PC-3 (cell line): ENCODE results near the gene ABCC2. TPM values are rescaled to one million over a fixed set of nuclear protein-coding genes. Genes with fewer than 3 reads are reported as not detected.

ENCODE experiments used
- ATAC-seq: fragments of 200-7000 bp; cut with Tn5 transposase; 2 replicates; pipeline ENCODE4 v1.9.1; 2020; ENCODE audit warnings: mild to moderate bottlenecking, moderate library complexity
- BruUV-seq: library from RNA; stranded (reverse); fragments of 400-500 nt; replicated peaks from 2 replicates; lab custom pipeline; 2021; lab: Mats Ljungman, UMichigan
- CTCF ChIA-PET: fragments of 300-600 bp; sonication (Branson Sonifier 250); formaldehyde crosslinking; loops from one replicate; lab custom pipeline; 2022; ENCODE audit warnings: antibody characterized with exemption; lab: Charles Lee
- POLR2A ChIA-PET: fragments of 300-600 bp; sonication (Branson Sonifier 250); formaldehyde crosslinking; loops from one replicate; lab custom pipeline; 2022; ENCODE audit warnings: antibody characterized with exemption; ENCODE audit not compliant: unreplicated experiment; lab: Charles Lee
- DNase-seq: peaks from one replicate; pipeline ENCODE4 v3.0.0-alpha.2; 2015
- H2AFZ ChIP-seq: fragments of 300-600 bp; sonication (generic); 2 replicates; pipeline ENCODE4 v1.6.0; 2016; ENCODE audit warnings: antibody characterized with exemption, low read length
- H3F3A ChIP-seq: fragments of 300-600 bp; sonication (generic); one replicate; pipeline ENCODE4 v1.6.0; 2017; ENCODE audit warnings: antibody characterized with exemption, low read length, control low read depth, mild to moderate bottlenecking; ENCODE audit not compliant: unreplicated experiment
- H3K27ac ChIP-seq: fragments of 300-600 bp; sonication (generic); 2 replicates; pipeline ENCODE4 v1.5.1; 2016; ENCODE audit warnings: mild to moderate bottlenecking, low read length
- H3K27me3 ChIP-seq: fragments of 300-600 bp; sonication (generic); 2 replicates; pipeline ENCODE4 v1.6.1; 2016; ENCODE audit warnings: low read length, mixed read lengths
- H3K36me3 ChIP-seq: fragments of 300-600 bp; sonication (generic); 2 replicates; pipeline ENCODE4 v1.6.1; 2016; ENCODE audit warnings: low read depth, mixed run types, low read length, mixed read lengths
- H3K4me1 ChIP-seq: fragments of 300-600 bp; sonication (generic); 2 replicates; pipeline ENCODE4 v1.5.1; 2016; ENCODE audit warnings: low read length; ENCODE audit not compliant: insufficient read depth
- H3K4me2 ChIP-seq: fragments of 300-600 bp; sonication (generic); 2 replicates; pipeline ENCODE4 v1.6.0; 2016; ENCODE audit warnings: low read length
- H3K4me3 ChIP-seq: fragments of 300-600 bp; sonication (generic); 2 replicates; pipeline ENCODE4 v1.5.1; 2016; ENCODE audit warnings: mild to moderate bottlenecking, low read length, mixed read lengths
- H3K79me2 ChIP-seq: fragments of 300-600 bp; sonication (generic); 2 replicates; pipeline ENCODE4 v1.6.1; 2017; ENCODE audit warnings: low read length, mixed read lengths
- H3K9ac ChIP-seq: fragments of 300-600 bp; sonication (generic); 2 replicates; pipeline ENCODE4 v1.6.0; 2016; ENCODE audit warnings: mild to moderate bottlenecking, low read length
- H3K9me2 ChIP-seq: fragments of 300-600 bp; sonication (generic); replicated peaks from 2 replicates; pipeline ENCODE4 v1.6.1; 2016; ENCODE audit warnings: mixed run types, low read length, mixed read lengths
- H3K9me3 ChIP-seq: fragments of 300-600 bp; sonication (generic); 2 replicates; pipeline ENCODE4 v1.6.1; 2016; ENCODE audit warnings: low read length, mixed read lengths
- H4K20me1 ChIP-seq: fragments of 300-600 bp; sonication (generic); 2 replicates; pipeline ENCODE4 v1.6.1; 2016; ENCODE audit warnings: low read length, mixed read lengths
- EZH2 ChIP-seq: fragments of 300-600 bp; sonication (generic); IDR thresholded peaks from one replicate; pipeline ENCODE4 v1.6.1; 2017; ENCODE audit warnings: antibody characterized with exemption, mild to moderate bottlenecking, low read length; ENCODE audit not compliant: unreplicated experiment
- EZH2phosphoT487 ChIP-seq: fragments of 300-600 bp; sonication (generic); IDR thresholded peaks from 2 replicates; pipeline ENCODE4 v1.6.1; 2018; ENCODE audit warnings: mild to moderate bottlenecking, antibody characterized with exemption, low read length, borderline replicate concordance
- intact Hi-C: fragments of 100-400 bp; cut with micrococcal nuclease; formaldehyde crosslinking; loops from 2 replicates; pipeline ENCODE4 v1.9.0; 2023
- total RNA-seq: library from RNA; depleted of rRNA; stranded (reverse); fragments of >200 nt; gene quantifications from 2 replicates; pipeline ENCODE4 v1.2.3, GENCODE V29; 2014
- TF ChIP-seq, protein P1 (sequence below): fragments of 300-600 bp; sonication (generic); conservative IDR thresholded peaks from 2 replicates; pipeline ENCODE4 v1.5.1; 2017; ENCODE audit warnings: antibody characterized with exemption, low read depth, mild to moderate bottlenecking, low read length

Gene ABCC2
- total RNA-seq, 1 experiment from 2014 or later: 2.4 TPM

DNA sequence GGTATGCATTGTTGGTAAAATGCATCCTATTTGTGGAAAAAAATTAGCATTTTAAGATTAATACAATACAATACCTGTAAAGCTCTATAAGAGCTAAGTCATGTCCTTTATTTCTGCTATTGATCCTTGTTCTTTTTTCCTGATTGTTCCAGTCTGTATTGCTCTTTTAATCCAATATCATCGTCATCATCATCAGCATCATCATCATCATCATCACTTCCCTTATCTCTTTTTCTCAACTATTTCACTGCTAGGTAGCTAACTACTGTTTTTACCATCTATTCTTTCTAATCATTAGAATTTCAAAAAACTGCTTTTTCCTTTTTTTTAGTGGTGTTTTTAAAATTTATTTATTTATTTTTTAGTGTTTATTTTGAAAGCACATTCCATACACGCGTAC, 71.2 kb downstream of the ABCC2 start:
- Histone ChIP-seq H3K4me1 (no peaks in the 10 kb centered on the region), H3K36me3 (no peaks in the 10 kb centered on the region), H3K9ac (no peak overlapping the region), H3K27me3 (no peaks in the 10 kb centered on the region), H2AFZ (no peak overlapping the region), H4K20me1 (no peaks in the 10 kb centered on the region), H3K4me3 (no peak overlapping the region), H3K79me2 (no peaks in the 10 kb centered on the region), H3F3A (no peaks in the 10 kb centered on the region), H3K9me3 (no peaks in the 10 kb centered on the region), H3K9me2 (no peaks in the 10 kb centered on the region), H3K27ac (no peak overlapping the region), H3K4me2 (no peak overlapping the region)
- ChIA-PET CTCF (no interaction called here), POLR2A (no interaction called here)
- intact Hi-C loops: no loop called here
- DNase-seq (no peak), ATAC-seq (no peak)
- TF ChIP-seq EZH2: no peak
- no peak for TF ChIP-seq EZH2phosphoT487
- BruUV-seq: no TSS peak

DNA sequence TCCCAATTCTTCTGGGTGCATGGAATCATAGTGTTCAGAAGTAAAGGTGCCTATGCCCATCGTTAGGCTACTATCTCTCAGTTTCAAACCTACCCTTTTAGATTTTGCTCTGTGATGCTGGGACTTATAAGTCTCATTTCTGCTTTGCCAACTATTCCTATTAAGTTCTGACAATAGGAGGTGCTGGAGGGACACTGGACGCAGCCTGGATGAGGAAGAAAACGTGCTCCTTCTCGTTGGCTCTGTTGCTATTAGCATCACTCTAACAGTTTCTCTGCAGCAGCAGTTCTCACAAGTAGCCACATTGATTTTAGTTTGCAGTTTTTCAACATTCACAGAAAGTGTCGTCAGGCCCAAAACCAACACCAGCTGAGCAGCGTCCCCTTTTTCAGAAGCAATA, 72.4 kb downstream of the ABCC2 start:
- no peaks in the 10 kb centered on the region for H3K4me1 ChIP-seq
- no peaks in the 10 kb centered on the region for H3K27me3 ChIP-seq
- H3K4me2 ChIP-seq: no peak overlapping the region
- no peak overlapping the region for H3K4me3 ChIP-seq
- no peak overlapping the region for H3K27ac ChIP-seq
- no peaks in the 10 kb centered on the region for H3K79me2 ChIP-seq
- POLR2A ChIA-PET: no interaction called here
- no peaks in the 10 kb centered on the region for H3K9me3 ChIP-seq
- H4K20me1 ChIP-seq: no peaks in the 10 kb centered on the region
- CTCF ChIA-PET: no interaction called here
- TF ChIP-seq EZH2phosphoT487: no peak
- TF ChIP-seq, protein P1, sequence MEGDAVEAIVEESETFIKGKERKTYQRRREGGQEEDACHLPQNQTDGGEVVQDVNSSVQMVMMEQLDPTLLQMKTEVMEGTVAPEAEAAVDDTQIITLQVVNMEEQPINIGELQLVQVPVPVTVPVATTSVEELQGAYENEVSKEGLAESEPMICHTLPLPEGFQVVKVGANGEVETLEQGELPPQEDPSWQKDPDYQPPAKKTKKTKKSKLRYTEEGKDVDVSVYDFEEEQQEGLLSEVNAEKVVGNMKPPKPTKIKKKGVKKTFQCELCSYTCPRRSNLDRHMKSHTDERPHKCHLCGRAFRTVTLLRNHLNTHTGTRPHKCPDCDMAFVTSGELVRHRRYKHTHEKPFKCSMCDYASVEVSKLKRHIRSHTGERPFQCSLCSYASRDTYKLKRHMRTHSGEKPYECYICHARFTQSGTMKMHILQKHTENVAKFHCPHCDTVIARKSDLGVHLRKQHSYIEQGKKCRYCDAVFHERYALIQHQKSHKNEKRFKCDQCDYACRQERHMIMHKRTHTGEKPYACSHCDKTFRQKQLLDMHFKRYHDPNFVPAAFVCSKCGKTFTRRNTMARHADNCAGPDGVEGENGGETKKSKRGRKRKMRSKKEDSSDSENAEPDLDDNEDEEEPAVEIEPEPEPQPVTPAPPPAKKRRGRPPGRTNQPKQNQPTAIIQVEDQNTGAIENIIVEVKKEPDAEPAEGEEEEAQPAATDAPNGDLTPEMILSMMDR: peak; percentile 60
- no peaks in the 10 kb centered on the region for H3K9me2 ChIP-seq
- intact Hi-C loops: no loop called here
- H3K36me3 ChIP-seq: no peaks in the 10 kb centered on the region
- H2AFZ ChIP-seq: no peak overlapping the region
- DNase-seq: peak; percentile 62
- ATAC-seq: 0 out of 2 replicates have a peak, but pooled peaks have one; percentile 31
- BruUV-seq: no TSS peak
- H3F3A ChIP-seq: no peaks in the 10 kb centered on the region
- H3K9ac ChIP-seq: no peak overlapping the region

DNA sequence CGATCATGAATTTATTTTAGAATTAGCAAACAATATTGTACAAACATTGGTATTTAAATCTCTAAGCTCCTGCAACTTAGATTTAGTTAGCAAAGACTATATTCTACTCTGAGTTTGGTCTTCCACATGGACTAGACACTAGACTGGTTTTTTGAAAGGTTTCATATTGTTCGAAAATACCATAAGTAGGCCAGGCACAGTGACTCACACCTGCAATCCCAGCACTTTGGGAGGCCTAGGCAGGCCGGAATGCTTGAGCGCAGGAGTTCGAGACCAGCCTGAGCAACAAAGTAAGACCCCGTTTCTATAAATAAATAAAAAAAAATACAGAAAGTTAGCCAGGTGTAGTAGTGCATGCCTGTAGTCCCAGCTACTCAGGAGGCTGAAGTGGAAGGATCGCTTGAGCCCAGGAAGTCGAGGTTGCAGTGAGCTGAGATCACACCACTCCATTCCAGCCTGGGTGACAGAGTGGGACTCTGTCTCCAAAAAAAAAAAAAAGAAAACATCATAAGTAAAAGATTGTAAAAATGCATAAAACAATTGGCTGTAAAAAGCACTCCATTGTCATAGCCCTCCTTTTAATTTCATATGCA, 73.1 kb downstream of the ABCC2 start:
- Histone ChIP-seq H4K20me1 (no peaks in the 10 kb centered on the region), H3K9me3 (no peaks in the 10 kb centered on the region), H3K79me2 (no peaks in the 10 kb centered on the region), H3K27me3 (no peaks in the 10 kb centered on the region), H3K4me1 (no peaks in the 10 kb centered on the region), H3K27ac (no peak overlapping the region), H2AFZ (no peak overlapping the region), H3K9ac (no peak overlapping the region), H3K4me2 (no peak overlapping the region), H3K36me3 (no peaks in the 10 kb centered on the region), H3F3A (no peaks in the 10 kb centered on the region), H3K9me2 (no peaks in the 10 kb centered on the region), H3K4me3 (no peak overlapping the region)
- BruUV-seq: no TSS peak
- CTCF ChIA-PET: interaction anchor here (1.1 kb wide), 1 partner anchor 111 kb away, joined by 7 read pairs; no protein-coding TSS in a partner anchor
- TF ChIP-seq EZH2phosphoT487: no peak
- TF ChIP-seq, protein P1: no peak
- no peak for TF ChIP-seq EZH2
- DNase-seq (no peak), ATAC-seq (no peak)
- POLR2A ChIA-PET: no interaction called here
- intact Hi-C loops: no loop called here
